CD1c-positive myeloid dendritic cell (primary cell): ENCODE results near the gene PLCB4.

Source experiments
- DNase-seq: peaks from one replicate; pipeline ENCODE4 v3.0.0-alpha.2; 2016; ENCODE audit errors: extremely low spot score

Gene PLCB4

GRCh38 chr20:9323622-9324021 lies 254.7 kb downstream of the PLCB4 start:
- DNase-seq = no peak

- DNase-seq = no peak
Measured at GRCh38 chr20:9329355-9330101, 260.6 kb downstream of the PLCB4 start.

- no peak for DNase-seq
Measured at GRCh38 chr20:9330151-9330550, 261.3 kb downstream of the PLCB4 start.

DNA sequence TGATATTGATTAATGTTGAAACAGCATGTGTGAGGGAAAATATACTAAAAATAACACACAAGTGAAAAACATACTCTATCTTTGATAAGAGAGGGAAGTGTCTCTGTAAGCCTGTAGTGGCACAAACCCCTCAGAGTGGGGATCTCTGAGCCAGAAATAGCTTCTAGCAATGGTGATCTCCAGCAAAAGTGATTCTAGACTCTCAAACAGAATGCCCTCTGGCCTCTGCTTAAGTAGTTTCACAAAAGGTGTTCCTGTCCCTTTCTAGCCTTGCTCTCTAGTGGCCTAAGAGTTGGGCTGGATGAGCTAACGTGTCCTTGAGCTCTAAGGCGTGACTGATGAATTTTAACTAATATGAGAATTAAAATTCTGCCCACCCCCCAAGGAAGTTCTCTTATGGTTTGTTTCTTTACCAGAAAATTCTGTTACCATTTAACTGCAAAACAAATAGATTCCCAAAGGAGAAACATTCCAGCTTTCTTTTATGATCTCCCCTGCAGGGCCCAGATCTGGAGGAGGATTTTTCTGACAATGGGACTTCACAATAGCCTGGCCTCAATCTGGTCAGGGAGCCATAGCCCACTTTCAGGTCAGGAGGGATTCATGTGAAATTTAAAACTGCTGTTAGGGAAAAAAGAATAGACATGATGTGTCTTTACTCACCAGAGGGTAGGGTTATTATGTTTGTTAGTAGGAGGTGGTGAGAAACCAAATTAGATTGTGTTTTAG lies 263.0 kb downstream of the PLCB4 start:
- no peak for DNase-seq

DNA sequence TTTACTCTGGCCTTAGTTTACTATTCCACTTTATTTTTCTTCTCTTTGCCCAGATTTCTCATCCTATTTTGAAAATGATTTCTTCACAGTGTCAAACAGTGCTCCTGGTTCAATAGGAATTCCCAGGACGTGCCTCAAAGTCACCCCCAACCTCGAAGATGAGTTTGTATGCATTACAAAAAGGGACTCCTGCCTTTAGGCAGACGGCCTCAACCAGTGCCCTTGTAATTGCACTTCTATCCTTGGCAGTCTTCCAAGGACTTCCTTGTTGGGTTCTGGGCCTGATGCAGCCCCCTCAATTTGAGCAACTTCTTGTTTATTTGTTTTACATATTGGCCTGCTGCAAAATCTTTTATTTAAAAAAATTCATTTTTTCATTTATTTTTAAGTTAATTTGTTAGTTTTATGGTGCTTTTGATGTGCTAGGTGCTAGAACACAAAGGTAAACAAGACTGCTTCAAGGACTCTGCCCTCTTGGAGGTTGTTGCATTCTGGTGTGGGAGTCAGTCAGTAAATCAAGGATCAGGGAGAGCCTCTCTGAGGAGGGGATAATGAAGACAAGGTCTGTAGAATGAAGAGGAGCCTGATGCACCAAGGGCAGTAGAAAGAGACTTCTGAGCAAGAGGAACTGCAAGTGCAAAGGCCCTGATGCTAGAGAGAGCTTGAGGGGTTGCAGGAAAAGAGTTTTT lies 264.0 kb downstream of the PLCB4 start:
- DNase-seq = no peak

DNA sequence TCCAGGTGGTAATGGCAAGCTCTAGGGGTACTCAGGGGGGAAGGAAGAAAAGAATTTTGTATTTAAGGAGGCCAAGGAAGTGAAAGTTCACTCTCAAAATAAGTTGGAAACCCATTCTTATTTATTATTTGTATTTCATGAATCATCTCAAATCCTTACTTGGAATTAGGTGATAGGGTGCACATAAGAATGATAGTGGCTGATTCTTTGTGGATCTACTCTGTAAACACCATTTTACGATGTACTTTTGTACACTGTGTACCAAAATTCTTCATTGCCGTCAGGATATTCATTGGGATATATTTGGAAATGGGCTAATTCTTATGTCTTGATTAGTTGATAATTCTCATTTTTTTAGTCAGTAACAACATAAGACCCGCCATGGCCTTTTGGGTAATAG lies 266.0 kb downstream of the PLCB4 start:
- DNase-seq = no peak

- DNase-seq = no peak
Measured at GRCh38 chr20:9338101-9338500, 269.2 kb downstream of the PLCB4 start.

DNA sequence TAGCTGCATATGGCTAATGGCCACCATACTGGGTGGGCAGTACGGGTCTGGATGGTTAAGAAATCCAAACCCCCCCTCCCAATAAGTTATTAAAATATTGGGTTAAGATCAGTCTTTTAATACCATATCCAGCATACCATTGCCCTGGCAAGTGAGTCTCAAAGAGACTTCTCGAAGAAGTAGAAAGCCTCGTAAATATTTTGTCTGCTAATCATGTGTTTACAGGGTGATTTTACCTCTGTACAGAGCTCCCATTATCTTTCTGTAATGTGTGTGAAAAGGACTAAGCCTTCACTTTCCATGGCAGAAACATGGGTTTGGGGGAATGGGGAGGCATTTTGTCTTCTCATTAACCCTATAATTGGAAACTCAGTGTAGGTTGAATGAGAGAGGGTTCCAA lies 270.8 kb downstream of the PLCB4 start:
- DNase-seq = no peak

DNA sequence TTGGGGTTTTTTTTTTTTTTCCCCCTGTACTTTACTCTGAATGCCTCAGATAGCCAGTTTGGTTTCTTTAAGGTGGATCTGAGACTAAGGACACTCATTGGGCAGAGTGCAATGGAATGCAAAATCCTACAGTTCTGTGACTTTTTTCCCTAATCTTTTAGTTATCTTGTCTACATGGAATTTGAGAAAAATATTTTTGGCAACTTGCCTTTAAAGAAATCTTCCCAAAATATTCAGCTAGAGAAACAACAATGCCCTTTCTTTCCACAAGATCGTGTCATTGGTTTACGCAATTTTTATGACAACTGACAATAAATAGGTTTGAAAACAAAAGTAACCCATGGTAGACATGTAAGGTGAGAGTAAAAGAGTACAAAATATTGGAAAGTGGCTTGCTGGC lies 273.8 kb downstream of the PLCB4 start:
- no peak for DNase-seq

DNA sequence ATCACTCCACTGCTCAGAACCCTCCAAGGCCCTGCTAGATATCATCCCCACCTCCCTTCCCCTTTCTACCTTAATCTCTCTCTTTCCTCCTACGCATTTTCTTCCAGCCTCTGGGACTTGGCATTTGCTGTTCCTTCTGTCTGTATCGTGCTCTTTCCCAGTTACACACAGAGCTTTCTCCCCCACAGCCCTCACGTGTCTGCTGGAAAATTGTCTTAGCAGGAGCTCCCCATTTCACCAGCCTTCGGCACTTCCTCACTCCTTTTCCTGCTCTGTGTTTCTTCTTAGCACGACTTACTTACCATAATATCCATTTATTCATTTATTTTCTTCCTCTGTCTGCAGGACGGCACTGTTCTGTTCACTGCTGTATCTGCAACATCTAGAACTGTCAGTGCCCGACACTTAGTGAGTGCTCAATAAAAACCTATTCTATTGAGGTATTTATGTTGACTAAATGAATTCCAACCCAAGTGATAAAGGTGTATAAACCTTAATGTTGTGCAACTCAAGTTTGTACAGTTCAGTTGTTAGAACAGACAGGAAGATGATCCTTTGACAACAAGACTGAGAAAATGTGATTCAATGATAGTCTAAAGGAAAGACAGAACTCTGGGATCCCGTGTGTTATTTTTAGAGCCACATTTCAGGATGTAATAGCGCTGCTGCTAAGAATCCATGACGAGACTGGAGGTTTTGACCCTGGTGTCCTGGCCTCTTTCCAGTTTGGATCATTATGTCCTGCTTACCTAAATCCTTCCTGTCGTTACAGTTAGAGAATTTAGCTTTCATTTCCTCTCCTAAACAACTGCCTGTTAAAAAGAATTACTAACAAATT lies 275.4 kb downstream of the PLCB4 start:
- no peak for DNase-seq

GRCh38 chr20:9348316-9348715 lies 279.4 kb downstream of the PLCB4 start:
- DNase-seq = no peak

DNA sequence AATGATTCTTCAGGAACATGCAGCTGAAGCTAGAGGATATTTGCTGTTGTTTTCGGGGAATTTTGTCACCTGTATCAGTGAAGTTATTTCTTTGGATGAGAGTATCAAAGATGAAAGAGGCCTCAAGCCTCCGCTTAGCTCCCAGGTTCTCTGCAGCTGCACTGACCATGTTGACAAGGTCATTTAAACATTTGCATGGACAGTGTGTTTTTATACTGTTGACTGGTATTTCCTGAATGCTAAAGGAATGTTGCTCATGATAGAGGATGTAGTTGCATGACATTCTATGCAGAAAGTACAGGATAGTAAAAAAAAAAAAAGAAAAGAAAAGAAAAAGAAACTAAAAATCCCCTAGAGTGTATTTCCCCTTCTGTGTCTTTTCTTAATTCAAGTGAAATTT lies 279.9 kb downstream of the PLCB4 start:
- no peak for DNase-seq

DNA sequence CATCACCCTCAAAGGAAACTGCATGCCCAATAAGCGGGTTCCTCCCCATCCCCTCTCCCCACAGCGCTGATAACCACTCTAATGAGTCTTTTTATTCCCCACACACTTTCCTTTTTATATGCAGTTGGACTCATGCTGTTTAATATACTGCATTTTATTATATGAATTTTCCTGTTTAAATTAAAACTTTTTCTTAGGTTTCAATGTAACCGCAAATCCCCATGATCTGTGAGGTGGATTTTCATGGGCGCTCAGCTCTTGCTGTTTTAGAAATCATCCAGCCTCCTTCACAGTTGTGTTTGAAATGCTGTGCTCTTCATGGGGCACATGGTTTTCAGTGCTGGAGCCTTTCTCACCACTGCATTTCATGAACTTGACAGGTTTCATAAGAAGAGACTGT lies 280.4 kb downstream of the PLCB4 start:
- no peak for DNase-seq

- no peak for DNase-seq
Measured at GRCh38 chr20:9352739-9353138, 283.9 kb downstream of the PLCB4 start.

GRCh38 chr20:9353180-9353915 lies 284.5 kb downstream of the PLCB4 start:
- no peak for DNase-seq

DNA sequence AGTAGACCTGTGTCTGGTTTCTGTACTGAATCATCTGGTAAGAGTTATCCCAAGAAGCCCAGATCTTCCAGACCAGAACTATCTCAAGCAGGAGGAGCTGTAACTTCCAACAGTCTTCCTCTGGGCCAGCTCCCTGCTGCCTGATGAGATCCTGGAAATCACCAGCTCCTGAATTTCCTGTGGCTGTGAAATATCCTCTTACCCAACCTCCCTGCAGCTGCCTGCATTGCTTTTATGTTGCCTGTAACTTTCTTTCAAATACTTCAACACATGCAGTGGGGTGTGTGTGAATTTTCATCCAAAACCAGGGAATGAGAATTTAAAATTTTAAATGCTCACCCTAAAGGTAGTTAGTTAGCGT lies 285.0 kb downstream of the PLCB4 start:
- no peak for DNase-seq

DNA sequence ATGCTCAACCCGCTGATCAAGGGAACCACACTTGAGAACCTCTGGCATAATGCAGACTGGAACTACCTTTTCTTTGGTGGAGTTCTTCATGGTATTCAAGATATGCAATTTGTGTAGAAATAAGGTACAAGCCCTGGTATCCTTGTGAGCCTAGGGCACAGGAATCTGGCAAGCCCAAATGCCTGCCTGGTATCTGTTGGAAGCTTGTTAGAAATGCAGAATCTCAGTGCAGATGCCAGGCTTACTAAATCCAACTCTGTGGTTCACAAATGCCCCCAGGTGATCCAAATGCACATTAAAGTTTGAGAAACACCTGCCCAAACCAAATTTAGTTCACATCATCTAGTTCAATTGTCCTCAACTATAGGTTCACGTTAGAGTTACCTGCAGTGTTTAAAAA lies 285.7 kb downstream of the PLCB4 start:
- no peak for DNase-seq

- DNase-seq = no peak
Measured at GRCh38 chr20:9358001-9358400, 289.1 kb downstream of the PLCB4 start.

DNA sequence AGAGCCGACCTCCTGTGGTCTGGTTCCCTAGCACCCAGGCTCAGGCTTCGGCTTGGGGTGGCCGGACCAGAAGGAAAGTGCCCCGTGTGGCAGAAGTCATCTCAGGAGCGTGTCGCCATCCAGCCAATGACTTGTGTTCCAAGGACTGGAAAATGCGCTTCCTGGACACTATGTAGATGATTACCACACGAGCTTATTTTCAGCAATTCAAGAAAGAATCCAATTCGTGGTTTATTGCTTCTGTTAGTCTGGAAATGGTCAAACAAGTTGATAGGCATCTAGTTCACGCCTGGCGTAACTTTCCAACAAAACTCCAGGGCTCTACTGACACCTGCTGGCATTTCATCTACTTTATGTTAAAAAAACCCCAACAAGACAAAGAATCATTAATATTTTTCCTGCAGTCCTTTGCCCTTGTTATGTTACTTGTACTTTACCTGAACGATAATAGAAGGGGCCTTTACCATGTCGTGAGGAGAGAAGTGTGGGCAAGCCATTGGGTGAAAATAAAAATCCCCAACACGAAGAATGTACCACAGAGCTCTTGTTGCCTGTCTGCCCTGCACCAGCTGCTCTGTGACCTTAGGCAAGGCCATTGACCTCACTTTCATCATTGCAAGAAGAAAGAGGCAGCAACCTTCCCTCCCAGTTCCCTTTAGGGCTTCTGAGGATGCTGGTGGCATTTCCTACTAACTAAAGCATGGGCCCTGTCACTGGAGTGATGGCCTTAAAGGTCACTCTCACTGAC lies 290.8 kb downstream of the PLCB4 start:
- DNase-seq = peak; percentile 36

DNA sequence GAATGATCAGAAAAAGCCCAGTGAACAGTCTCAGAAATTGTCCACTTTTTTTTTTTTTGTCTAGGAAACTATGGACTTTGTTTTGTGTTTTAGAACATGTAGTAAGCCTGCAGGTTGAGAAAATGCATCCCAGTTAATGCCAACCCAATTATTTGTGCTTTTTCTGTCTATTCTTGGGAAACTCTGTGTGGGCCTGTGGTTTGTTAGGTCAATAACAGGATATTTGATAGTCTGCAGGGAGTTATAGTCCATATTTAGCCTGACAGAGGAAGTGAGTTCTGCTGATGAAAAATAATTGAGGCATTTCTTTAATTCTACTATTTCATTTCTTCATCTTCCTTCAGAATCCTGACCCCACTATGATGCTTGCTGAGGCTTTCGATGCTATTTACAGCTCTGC lies 291.5 kb downstream of the PLCB4 start:
- no peak for DNase-seq

GRCh38 chr20:9363673-9364072 lies 294.8 kb downstream of the PLCB4 start:
- DNase-seq = no peak
